C1 segment of cervical spinal cord (tissue), 14 donors: ENCODE data around the gene GTF2A1L.
"Not testable (repeated sequence)": the region's sequence is repeated elsewhere in the genome, so short reads cannot be mapped to it uniquely, and the experiment has no call there.

Source experiments
- DNase-seq, 14 donors: peaks; one replicate each; lab custom pipeline; 2025; lab: John Stamatoyannopoulos, UW

The GTF2A1L gene, protein sequence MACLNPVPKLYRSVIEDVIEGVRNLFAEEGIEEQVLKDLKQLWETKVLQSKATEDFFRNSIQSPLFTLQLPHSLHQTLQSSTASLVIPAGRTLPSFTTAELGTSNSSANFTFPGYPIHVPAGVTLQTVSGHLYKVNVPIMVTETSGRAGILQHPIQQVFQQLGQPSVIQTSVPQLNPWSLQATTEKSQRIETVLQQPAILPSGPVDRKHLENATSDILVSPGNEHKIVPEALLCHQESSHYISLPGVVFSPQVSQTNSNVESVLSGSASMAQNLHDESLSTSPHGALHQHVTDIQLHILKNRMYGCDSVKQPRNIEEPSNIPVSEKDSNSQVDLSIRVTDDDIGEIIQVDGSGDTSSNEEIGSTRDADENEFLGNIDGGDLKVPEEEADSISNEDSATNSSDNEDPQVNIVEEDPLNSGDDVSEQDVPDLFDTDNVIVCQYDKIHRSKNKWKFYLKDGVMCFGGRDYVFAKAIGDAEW

DNA sequence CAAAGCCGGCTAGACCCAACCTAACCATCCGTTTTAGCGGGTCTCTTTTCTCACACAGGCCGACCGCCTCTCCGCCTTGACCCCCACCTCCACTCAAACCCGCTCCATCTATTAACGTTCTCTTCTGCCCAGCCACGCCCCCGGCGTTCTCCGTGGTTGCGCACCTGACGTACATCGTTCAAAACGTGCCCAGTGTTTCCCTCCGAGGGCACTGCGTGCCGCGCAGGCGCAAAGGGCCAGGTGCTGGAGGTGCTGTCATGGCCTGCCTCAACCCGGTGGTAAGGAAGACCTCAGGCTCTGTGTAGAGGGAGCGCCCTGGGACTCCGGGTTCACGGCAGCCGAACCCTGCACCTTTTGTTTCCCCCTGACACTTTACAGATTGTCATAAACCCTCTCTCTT, at the start of gene GTF2A1L:
Gene GTF2A1L (plus strand): TSS at position 239 of the 400 bp plus-strand sequence. CDS start 19 bp downstream, at position 258.
- DNase-seq = no peak

GRCh38 chr2:48568547-48568946, 49.1 kb upstream of the GTF2A1L start:
- peak in 1 of 14 donors; percentile 16 for DNase-seq

DNA sequence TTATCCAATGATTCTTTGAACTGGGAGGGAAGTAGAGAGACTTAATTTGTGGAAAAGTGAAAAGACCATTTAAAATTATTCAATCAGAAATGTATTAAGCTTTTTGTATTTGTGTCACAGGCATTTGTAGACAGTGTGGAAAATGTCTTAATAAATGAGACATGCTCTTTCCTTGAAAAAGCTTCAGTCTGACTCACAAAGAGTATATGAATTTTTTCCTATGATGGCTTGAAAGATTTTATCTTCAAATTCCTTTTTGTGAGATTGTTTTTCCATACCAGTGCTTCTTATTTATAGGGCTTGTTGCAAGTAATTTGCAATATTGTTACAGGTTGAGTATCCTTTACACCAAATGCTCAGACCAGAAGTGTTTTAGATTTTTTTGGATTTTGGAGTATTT, 48.2 kb upstream of the GTF2A1L start:
- no peak for DNase-seq

- no peak for DNase-seq
These were observed 44.8 kb upstream of the GTF2A1L start for GRCh38 chr2:48572816-48573215.

DNA sequence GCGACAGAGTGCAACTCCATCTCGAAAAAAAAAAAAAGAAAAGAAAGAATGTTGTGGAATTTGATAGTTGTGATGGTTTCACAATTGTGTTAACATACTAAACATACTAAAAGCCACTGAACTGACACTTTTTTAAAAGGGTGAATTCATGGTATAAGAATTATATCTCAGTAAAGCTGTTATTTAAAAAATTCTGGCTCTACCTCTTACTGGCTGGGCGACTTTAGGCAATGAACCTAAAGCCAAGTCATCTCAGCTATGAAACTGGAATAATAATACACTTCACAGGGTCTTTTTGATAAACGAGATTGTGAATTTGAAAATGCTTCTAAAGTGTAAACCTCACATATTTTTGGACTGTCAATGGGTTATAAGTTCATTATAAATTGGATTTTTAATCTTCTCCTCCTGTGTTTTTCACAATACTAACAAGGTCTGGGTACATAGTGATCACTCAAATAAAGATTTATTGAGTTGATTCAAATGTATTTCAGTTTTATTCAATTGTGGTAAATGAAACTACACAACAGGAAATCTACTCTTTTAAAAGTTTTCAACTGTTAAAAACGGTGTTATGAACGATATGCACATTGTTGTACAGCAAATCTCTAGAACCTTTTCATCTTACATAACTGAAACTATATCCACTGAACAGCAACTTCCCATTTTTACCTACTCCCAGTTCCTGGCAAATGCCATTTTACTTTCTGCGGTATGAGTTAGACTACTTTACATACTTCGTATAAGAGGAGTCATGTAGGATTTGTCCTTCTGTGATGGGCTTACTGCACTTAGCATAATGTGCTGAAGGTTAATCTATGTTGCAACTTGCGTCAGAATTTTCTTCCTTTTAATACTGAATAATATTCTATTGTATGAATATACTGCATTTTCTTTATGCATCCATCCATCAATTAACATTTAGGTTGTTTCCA, 43.0 kb upstream of the GTF2A1L start:
- no peak for DNase-seq

- no peak for DNase-seq
These were observed 39.3 kb upstream of the GTF2A1L start for GRCh38 chr2:48578313-48578712.

DNA sequence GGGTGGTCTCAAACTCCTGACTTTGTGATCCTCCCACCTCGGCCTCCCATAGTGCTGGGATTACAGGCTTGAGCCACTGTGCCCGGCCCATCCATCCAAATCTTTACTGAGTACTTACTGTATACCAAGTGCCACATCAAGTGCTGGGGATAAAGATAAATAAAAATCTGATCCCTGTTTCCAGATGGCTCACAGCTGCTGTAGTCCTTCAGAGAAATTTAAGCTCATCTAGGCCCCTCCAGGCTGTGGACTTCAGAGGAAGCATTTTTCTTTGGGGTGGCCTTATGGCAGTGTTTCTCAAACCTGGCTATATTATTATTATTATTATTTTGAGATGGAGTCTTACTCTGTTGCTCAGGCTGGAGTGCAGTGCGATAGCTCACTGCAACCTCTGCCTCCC, 33.7 kb upstream of the GTF2A1L start:
- DNase-seq = no peak

GRCh38 chr2:48584551-48584950, 33.1 kb upstream of the GTF2A1L start:
- no peak for DNase-seq

DNA sequence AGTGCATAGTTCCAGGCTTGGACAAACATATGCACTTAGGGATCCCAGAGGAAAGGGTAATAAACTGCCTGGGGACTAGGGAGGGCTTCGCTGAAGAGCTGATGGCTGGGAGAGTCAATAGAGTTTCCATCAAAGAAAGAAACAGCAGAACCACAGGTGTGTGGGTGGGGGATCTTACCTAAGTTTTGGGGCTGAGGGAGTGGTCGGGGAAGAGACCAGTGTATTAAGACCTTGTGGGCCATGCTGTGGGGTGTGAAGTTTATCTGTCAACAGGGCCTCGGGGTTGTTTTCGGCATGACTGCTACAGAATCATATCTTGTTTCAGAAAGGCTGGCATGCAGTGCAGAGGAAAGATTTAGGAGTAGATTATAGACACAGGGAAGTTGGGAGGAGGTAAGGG, 31.2 kb upstream of the GTF2A1L start:
- DNase-seq = no peak

DNA sequence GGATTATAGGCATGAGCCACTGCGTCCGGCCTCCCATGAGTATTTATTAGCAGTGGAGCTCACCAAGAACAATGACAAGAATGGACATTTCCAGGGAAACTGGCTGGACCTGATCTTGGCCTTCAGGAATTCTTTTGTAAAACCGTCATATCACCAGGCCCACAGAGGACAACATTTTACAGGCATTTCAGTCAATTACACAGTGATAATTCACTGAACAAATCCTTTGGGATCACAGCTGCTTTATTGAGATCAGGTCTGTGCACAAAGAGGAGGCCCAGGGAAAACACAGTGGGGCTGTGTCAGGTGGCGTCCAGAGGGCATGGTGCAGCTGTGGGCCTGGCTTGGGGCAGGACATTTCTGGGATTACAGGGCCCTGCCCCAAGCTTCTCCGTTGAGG, 30.1 kb upstream of the GTF2A1L start:
- DNase-seq = no peak

DNA sequence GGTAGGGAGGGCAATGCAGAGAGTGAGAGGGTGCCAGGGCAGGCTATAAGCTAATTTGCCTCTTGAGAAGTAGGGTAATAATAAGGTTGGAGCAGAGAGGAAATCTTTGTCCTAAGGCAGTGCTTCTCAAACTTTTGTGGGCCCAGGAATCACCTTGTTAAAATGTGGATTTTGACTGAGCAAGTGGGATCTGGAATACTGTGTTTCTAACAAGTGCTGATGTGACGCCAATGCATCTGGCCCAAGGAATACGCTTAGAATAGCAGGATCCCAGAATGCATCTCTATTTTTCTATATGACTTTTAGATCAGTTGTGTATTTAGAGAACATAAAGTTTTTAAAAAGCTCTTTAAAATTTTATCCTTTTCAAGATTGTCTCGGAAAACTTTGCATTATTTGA, 29.7 kb upstream of the GTF2A1L start:
- no peak for DNase-seq

- DNase-seq = no peak
These were observed 28.9 kb upstream of the GTF2A1L start for GRCh38 chr2:48588745-48589144.

DNA sequence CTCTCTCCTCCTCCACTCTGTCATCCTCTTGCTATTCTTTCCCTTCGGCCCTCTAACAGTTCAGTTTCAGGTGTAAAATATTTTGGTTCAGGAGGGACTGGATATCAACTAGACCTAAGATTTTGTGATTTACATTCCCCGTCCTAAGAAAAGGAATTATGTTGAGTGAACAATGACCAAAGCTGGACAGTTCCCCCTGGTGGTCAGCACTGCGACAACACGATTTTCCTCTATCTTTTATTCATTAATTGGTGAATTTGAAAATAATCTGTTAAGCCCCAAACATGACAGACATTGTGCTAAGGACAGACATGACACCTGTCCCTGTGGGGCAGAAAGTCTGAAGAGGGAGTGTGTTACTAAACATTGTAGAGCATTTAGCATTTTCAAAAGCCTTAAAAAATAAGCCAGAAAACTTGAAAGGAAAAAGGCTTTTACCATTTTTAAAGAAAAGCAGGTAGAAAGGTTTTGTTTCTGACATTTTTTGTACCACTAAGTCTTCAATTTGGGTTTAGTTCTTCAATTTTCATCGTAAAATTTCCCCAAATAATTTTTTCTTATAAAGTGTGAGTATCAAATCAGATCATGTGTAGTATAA, 28.4 kb upstream of the GTF2A1L start:
- DNase-seq = peak in 6 of 14 donors; percentile 13 to 44 (median 22)

- no peak for DNase-seq
These were observed 27.6 kb upstream of the GTF2A1L start for GRCh38 chr2:48590017-48590416.

GRCh38 chr2:48592067-48592466, 25.6 kb upstream of the GTF2A1L start:
- no peak for DNase-seq

DNA sequence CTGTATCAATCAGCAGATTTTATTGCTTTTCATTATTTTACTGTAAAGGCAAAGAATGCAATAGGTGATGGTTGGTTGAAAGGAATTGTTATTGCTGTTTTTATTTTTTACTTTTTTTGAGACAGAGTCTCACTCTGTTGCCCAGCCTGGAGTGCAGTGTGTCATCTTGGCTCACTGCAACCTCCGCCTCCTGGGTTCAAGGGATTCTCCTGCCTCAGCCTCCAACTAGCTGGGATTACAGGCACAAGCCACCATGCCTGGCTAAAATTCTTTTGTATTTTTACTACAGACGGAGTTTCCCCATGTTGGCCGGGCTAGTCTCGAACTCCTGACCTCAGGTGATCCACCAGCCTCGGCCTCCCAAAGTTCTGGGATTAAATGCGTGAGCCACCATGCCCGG, 20.9 kb upstream of the GTF2A1L start:
- not testable (repeated sequence) for DNase-seq

GRCh38 chr2:48597492-48597891, 20.2 kb upstream of the GTF2A1L start:
- DNase-seq = no peak

GRCh38 chr2:48600204-48600813, 17.3 kb upstream of the GTF2A1L start:
- peak in 2 of 14 donors; percentile 1 to 13 for DNase-seq

DNA sequence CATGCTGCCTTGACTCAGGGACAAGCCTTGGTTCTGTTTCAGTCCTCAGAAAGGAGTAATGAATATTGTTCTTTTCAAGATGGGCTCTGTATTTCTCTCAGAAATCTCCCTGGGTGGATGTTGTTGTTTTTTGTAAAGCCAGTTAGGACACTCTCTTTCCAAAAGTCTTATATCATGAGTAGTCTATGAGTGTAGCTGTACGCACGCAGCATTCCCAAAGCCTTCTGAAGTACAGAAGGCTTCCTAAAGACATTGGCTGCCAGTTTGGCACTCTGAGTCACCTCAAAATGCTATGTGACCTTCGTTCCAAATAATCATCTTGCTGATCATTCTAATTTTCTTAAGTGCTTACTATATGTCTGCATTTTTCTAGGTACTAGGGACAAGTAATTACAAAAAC, 16.7 kb upstream of the GTF2A1L start:
- DNase-seq = no peak

DNA sequence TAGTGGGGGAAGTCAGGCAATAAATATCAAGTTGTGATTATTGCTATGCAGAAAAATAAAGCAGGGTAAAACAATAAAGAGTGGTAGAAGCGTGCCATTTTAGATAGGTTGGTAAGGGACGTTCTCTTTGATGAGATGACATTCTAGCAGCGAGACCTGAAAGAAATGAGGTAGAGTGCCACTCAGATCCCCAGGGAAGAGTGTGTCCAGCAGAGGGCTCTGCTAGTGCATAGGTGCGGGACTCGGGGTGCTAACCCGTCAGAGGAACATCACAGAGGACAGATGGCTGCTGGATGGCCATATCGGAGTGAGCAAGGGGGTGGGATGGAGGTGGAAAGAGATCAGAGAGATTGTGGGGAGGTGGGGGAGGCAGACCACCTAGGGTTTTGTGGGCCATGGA, 16.3 kb upstream of the GTF2A1L start:
- DNase-seq = peak in 7 of 14 donors; percentile 8 to 36 (median 14)

DNA sequence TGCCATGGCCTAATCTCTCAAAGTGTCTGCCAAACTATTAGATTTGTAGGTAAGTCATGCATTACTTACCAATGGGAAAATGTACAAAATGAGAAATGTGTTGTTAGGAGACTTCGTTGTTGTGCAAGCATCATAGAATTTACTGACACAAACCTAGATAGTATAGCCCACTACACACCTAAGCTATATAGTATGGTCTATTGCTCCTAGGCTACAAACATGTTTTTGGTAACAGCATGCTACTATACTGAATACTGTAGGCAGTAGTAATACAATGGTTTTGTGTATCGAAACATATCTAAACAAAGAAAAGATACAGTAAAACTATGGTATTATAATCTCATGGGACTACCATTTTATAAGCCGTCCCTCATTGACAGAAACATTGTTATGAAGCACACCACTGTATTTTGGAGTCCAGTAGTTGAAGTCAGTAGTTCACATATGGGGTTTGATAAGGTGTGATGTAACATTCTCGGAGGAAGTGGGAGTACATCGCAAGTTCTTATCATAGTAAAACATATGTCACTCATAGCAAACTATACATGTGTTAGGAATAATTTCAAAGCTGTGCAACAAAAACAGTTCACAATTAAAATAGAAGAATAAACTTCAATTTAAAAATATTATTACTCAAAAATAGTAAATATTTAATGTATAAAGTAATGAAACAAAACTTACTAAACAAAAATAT, 12.0 kb upstream of the GTF2A1L start:
- DNase-seq = no peak
